GM08714 (cell line): ENCODE results near the gene KIAA0825.
"Not testable (repeated sequence)": the region's sequence is repeated elsewhere in the genome, so short reads cannot be mapped to it uniquely, and the experiment has no call there.

Source experiments
- H3K4me3 ChIP-seq: fragments of 200-500 bp; sonication (Bioruptor generic); 2 replicates; pipeline ENCODE4 v1.5.1; 2014; ENCODE audit warnings: mild to moderate bottlenecking, low read length, inconsistent platforms
- ZNF274 ChIP-seq: IDR thresholded peaks from 2 replicates; pipeline ENCODE4 v1.6.1; 2012; ENCODE audit warnings: mild to moderate bottlenecking, low read depth, low read length

KIAA0825 gene

GRCh38 chr5:94362857-94363256 is 255.5 kb downstream of the KIAA0825 start:
- H3K4me3 ChIP-seq, result no peak overlapping the region
- no peak for TF ChIP-seq ZNF274

GRCh38 chr5:94361832-94362796 is 256.3 kb downstream of the KIAA0825 start:
- H3K4me3 ChIP-seq, result no peak overlapping the region
- TF ChIP-seq ZNF274, result no peak

GRCh38 chr5:94361161-94361560 is 257.2 kb downstream of the KIAA0825 start:
- H3K4me3 ChIP-seq, result no peak overlapping the region

GRCh38 chr5:94360382-94361130 is 257.8 kb downstream of the KIAA0825 start:
- H3K4me3 ChIP-seq, result no peak overlapping the region
- no peak for TF ChIP-seq ZNF274

More at GRCh38 chr5:94361161-94361560, 257.2 kb downstream of the KIAA0825 start:
- TF ChIP-seq ZNF274, result no peak

- TF ChIP-seq ZNF274, result no peak
- no peak overlapping the region for H3K4me3 ChIP-seq
Measured at GRCh38 chr5:94359880-94360279, 258.5 kb downstream of the KIAA0825 start.

- TF ChIP-seq ZNF274, result no peak
- no peak overlapping the region for H3K4me3 ChIP-seq
Measured at GRCh38 chr5:94355811-94356210, 262.6 kb downstream of the KIAA0825 start.

GRCh38 chr5:94354837-94355485 is 263.4 kb downstream of the KIAA0825 start:
- not testable (repeated sequence) for H3K4me3 ChIP-seq

GRCh38 chr5:94353605-94354004 is 264.8 kb downstream of the KIAA0825 start:
- no peak for TF ChIP-seq ZNF274
- H3K4me3 ChIP-seq, result no peak overlapping the region

GRCh38 chr5:94347130-94347529 is 271.3 kb downstream of the KIAA0825 start:
- H3K4me3 ChIP-seq, result no peak overlapping the region
- no peak for TF ChIP-seq ZNF274

- TF ChIP-seq ZNF274, result no peak
- no peak overlapping the region for H3K4me3 ChIP-seq
Measured at GRCh38 chr5:94345257-94345656, 273.1 kb downstream of the KIAA0825 start.

GRCh38 chr5:94337617-94338016 is 280.8 kb downstream of the KIAA0825 start:
- TF ChIP-seq ZNF274, result no peak
- no peak overlapping the region for H3K4me3 ChIP-seq

GRCh38 chr5:94335936-94336335 is 282.5 kb downstream of the KIAA0825 start:
- no peak overlapping the region for H3K4me3 ChIP-seq
- no peak for TF ChIP-seq ZNF274

GRCh38 chr5:94329115-94329514 is 289.3 kb downstream of the KIAA0825 start:
- TF ChIP-seq ZNF274, result no peak

GRCh38 chr5:94326586-94326985 is 291.8 kb downstream of the KIAA0825 start:
- TF ChIP-seq ZNF274, result no peak
- no peak overlapping the region for H3K4me3 ChIP-seq

More at GRCh38 chr5:94329115-94329514, 289.3 kb downstream of the KIAA0825 start:
- H3K4me3 ChIP-seq, result no peak overlapping the region
